ENCODE data around the gene DSCAM. TPM values are rescaled to one million over a fixed set of nuclear protein-coding genes. Genes with fewer than 3 reads are reported as not detected.

Gene DSCAM
- total and polyA plus RNA-seq, 10 of the 15 experiments (the other 5 are each of a cell fraction or from before 2014, with no cell fraction given): not detected

DNA sequence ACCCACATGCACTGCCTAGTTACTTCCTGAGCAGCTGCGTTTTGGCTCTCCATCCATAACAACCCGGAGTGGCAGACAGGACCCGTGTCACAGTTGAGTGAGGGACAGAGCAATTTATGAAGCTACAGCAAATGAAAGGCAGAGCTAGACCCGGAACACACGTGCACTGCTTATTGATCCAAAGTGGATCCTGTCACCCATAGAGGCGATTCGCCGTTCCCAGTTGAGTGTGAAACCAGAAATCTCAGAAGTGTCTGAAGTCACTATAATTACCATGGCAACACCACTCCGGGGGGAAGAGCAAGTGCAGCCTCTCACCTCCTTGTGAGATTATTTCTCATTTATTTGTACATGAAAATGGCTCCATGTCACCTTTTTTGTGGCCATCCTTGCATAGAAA is 365.2 kb downstream of the DSCAM start:
- no peak for DNase-seq (ENCODE audit: low read depth, low spot score)
- BruUV-seq (replicated peaks): no TSS peak
- H2AFZ ChIP-seq (ENCODE audit: control insufficient read depth, low read depth, low read length): no peak overlapping the region
- SMC1A ChIA-PET (ENCODE audit: uncharacterized antibody, unreplicated experiment): no interaction called here
- H3K27ac ChIP-seq (ENCODE audit: control insufficient read depth, insufficient read depth): no peak overlapping the region
- WGBS (ENCODE audit: insufficient coverage, insufficient replicate concordance, low lambda C conversion rate, missing lambda C conversion rate): 30% methylated on average over 9 of the region's 9 CpGs
- in situ Hi-C loops (cut with MboI) (no loop called here), intact Hi-C loops (cut with micrococcal nuclease; ENCODE audit: unreplicated experiment) (no loop called here)
- POLR2A ChIA-PET: no interaction called here
- no peaks in the 10 kb centered on the region for H4K20me1 ChIP-seq (ENCODE audit: control insufficient read depth, insufficient read depth)
- H3K27me3 ChIP-seq (replicated peaks in 1 of 2; ENCODE audit: control insufficient read depth in 2 of 2, insufficient read depth in 2 of 2, low read length in 1 of 2): no peaks in the 10 kb centered on the region
- no peak overlapping the region for H3K4me3 ChIP-seq
- H3K4me1 ChIP-seq (ENCODE audit: control insufficient read depth, insufficient read depth, low read length): no peaks in the 10 kb centered on the region
- no peaks in the 10 kb centered on the region for H3K79me2 ChIP-seq (ENCODE audit: control insufficient read depth, insufficient read depth, low read length)
- no peak for FAIRE-seq
- H3K36me3 ChIP-seq (ENCODE audit: control insufficient read depth in 2 of 2, insufficient read depth in 2 of 2, low read length in 1 of 2): no peaks in the 10 kb centered on the region
- CTCF ChIA-PET: no interaction called here
- RAD21 ChIA-PET (ENCODE audit: unreplicated experiment): no interaction called here
- H3K9me3 ChIP-seq (replicated peaks; ENCODE audit: control insufficient read depth, insufficient read depth, low read length): no peaks in the 10 kb centered on the region; the same call in 2 of the 3 replicates
- no peak overlapping the region for H3K9ac ChIP-seq (ENCODE audit: control insufficient read depth, insufficient read depth, low read length)
- no peak overlapping the region for H3K4me2 ChIP-seq (ENCODE audit: control insufficient read depth, insufficient read depth)
- ATAC-seq: no peak
- TF ChIP-seq, protein P1, sequence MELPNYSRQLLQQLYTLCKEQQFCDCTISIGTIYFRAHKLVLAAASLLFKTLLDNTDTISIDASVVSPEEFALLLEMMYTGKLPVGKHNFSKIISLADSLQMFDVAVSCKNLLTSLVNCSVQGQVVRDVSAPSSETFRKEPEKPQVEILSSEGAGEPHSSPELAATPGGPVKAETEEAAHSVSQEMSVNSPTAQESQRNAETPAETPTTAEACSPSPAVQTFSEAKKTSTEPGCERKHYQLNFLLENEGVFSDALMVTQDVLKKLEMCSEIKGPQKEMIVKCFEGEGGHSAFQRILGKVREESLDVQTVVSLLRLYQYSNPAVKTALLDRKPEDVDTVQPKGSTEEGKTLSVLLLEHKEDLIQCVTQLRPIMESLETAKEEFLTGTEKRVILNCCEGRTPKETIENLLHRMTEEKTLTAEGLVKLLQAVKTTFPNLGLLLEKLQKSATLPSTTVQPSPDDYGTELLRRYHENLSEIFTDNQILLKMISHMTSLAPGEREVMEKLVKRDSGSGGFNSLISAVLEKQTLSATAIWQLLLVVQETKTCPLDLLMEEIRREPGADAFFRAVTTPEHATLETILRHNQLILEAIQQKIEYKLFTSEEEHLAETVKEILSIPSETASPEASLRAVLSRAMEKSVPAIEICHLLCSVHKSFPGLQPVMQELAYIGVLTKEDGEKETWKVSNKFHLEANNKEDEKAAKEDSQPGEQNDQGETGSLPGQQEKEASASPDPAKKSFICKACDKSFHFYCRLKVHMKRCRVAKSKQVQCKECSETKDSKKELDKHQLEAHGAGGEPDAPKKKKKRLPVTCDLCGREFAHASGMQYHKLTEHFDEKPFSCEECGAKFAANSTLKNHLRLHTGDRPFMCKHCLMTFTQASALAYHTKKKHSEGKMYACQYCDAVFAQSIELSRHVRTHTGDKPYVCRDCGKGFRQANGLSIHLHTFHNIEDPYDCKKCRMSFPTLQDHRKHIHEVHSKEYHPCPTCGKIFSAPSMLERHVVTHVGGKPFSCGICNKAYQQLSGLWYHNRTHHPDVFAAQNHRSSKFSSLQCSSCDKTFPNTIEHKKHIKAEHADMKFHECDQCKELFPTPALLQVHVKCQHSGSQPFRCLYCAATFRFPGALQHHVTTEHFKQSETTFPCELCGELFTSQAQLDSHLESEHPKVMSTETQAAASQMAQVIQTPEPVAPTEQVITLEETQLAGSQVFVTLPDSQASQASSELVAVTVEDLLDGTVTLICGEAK (IDR thresholded peaks at IDR 0.05; ENCODE audit: borderline replicate concordance): no peak
- TF ChIP-seq SMARCA5 (IDR thresholded peaks at IDR 0.05): no peak
- TF ChIP-seq KAT2A (conservative IDR thresholded peaks at IDR 0.05; ENCODE audit: control insufficient read depth, low read depth, low read length): no peak
- TF ChIP-seq, protein P2, sequence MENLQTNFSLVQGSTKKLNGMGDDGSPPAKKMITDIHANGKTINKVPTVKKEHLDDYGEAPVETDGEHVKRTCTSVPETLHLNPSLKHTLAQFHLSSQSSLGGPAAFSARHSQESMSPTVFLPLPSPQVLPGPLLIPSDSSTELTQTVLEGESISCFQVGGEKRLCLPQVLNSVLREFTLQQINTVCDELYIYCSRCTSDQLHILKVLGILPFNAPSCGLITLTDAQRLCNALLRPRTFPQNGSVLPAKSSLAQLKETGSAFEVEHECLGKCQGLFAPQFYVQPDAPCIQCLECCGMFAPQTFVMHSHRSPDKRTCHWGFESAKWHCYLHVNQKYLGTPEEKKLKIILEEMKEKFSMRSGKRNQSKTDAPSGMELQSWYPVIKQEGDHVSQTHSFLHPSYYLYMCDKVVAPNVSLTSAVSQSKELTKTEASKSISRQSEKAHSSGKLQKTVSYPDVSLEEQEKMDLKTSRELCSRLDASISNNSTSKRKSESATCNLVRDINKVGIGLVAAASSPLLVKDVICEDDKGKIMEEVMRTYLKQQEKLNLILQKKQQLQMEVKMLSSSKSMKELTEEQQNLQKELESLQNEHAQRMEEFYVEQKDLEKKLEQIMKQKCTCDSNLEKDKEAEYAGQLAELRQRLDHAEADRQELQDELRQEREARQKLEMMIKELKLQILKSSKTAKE (IDR thresholded peaks at IDR 0.05; ENCODE audit: low read depth, poor library complexity, severe bottlenecking): no peak
- no peak for TF ChIP-seq POLR2AphosphoS2 (IDR thresholded peaks at IDR 0.05; ENCODE audit: low read depth, low read length)
- no peak for TF ChIP-seq CUX1 (IDR thresholded peaks at IDR 0.05; ENCODE audit: insufficient replicate concordance, low read depth, low read length)
- TF ChIP-seq TCF12 (IDR thresholded peaks at IDR 0.05; ENCODE audit: low read depth, low read length): no peak
- TF ChIP-seq IKZF2 (IDR thresholded peaks at IDR 0.05): no peak
- no peak for TF ChIP-seq NFXL1 (IDR thresholded peaks at IDR 0.05; ENCODE audit: borderline replicate concordance)
- no peak for TF ChIP-seq PBX3 (IDR thresholded peaks at IDR 0.05; ENCODE audit: insufficient replicate concordance, low read depth, low read length)

Data from GM12878 (cell line).